HepG2 (cell line): Measurements from ENCODE around the gene PRMT5. TPM values are rescaled to one million over a fixed set of nuclear protein-coding genes. Genes with fewer than 3 reads are reported as not detected.

ENCODE experiments used
- ATAC-seq: fragments of 200-7000 bp; cut with Tn5 transposase; 3 replicates; pipeline ENCODE4 v1.9.1; 2020; ENCODE audit warnings: mild to moderate bottlenecking, moderate library complexity
- BruUV-seq: library from RNA; stranded (reverse); fragments of 400-500 nt; replicated peaks from 2 replicates; lab custom pipeline; 2021; lab: Mats Ljungman, UMichigan
- CTCF ChIA-PET: fragments of 300-600 bp; formaldehyde crosslinking; extraction: SDS; loops from one replicate; lab custom pipeline; 2021; ENCODE audit warnings: low total read pairs, inconsistent platforms, low intra/inter-chr PET ratio; lab: Yijun Ruan, JAX
- POLR2A ChIA-PET: fragments of 350-600 bp; sonication (Branson Sonifier 250); formaldehyde crosslinking; loops from one replicate; lab custom pipeline; 2020; ENCODE audit warnings: antibody characterized with exemption, inconsistent platforms; lab: Yijun Ruan, JAX
- DNase-seq: peaks from one replicate; pipeline ENCODE4 v3.0.0-alpha.2; 2015; ENCODE audit warnings: low spot score
- FAIRE-seq: peaks from 3 replicates; lab custom pipeline; 2011; peaks lifted over from hg19 to GRCh38; lab: Jason Lieb, UNC
- H2AFZ ChIP-seq: one replicate; pipeline ENCODE4 v1.6.1; 2011; ENCODE audit warnings: low read length, inconsistent platforms
- H3K27ac ChIP-seq: fragments of 300-600 bp; 3 replicates; pipeline ENCODE4 v1.8.0; 2011; ENCODE audit warnings: mixed run types, mild to moderate bottlenecking, mixed read lengths, low read length, inconsistent platforms; ENCODE audit not compliant: insufficient read depth; ENCODE audit errors: extremely low read length
- H3K27me3 ChIP-seq, 2 experiments: fragments of 200-600 bp in 1 of 2; 2 replicates in 1 of 2; 3 replicates in 1 of 2; pipeline versions ENCODE4 v1.6.0 to v1.8.0; 2011; ENCODE audit warnings: low read length in 2 of 2, mild to moderate bottlenecking in 2 of 2, moderate library complexity in 2 of 2, inconsistent platforms in 1 of 2; ENCODE audit not compliant: insufficient read depth in 2 of 2, control insufficient read depth in 1 of 2
- H3K36me3 ChIP-seq, 2 experiments: fragments of 200-600 bp in 1 of 2; replicated peaks in 1 of 2; 2 replicates in 1 of 2; 3 replicates in 1 of 2; pipeline versions ENCODE4 v1.5.1 to v1.8.0; 2011; ENCODE audit warnings: low read length in 2 of 2, inconsistent platforms in 1 of 2; ENCODE audit not compliant: insufficient read depth in 2 of 2, control insufficient read depth in 1 of 2
- H3K4me1 ChIP-seq: 2 replicates; pipeline ENCODE4 v1.5.1; 2012; ENCODE audit warnings: low read length, inconsistent platforms; ENCODE audit not compliant: insufficient read depth
- H3K4me2 ChIP-seq: 2 replicates; pipeline ENCODE4 v1.6.0; 2011; ENCODE audit warnings: low read depth, low read length, inconsistent platforms
- H3K4me3 ChIP-seq, 3 experiments: fragments of 200-600 bp in 1 of 3; sonication (generic), shearing (Covaris generic) in 1 of 3; replicated peaks in 1 of 3; 2 replicates each; pipeline ENCODE4 v1.5.1; 2011 to 2016; ENCODE audit warnings: low read length in 3 of 3, inconsistent platforms in 2 of 3, low read depth in 2 of 3, mild to moderate bottlenecking in 2 of 3, control low read depth in 1 of 3, mixed read lengths in 1 of 3; ENCODE audit not compliant: insufficient read depth in 1 of 3
- H3K79me2 ChIP-seq: one replicate; pipeline ENCODE4 v1.6.1; 2011; ENCODE audit warnings: low read length, inconsistent platforms; ENCODE audit not compliant: insufficient read depth
- H3K9ac ChIP-seq: 2 replicates; pipeline ENCODE4 v1.6.0; 2011; ENCODE audit warnings: mild to moderate bottlenecking, low read depth, low read length, inconsistent platforms; ENCODE audit not compliant: insufficient read depth
- H3K9me3 ChIP-seq: 2 replicates; pipeline ENCODE4 v1.5.1; 2012; ENCODE audit warnings: mild to moderate bottlenecking, low read length
- H4K20me1 ChIP-seq: 2 replicates; pipeline ENCODE4 v1.6.0; 2011; ENCODE audit warnings: inconsistent platforms, mild to moderate bottlenecking, low read length, moderate library complexity; ENCODE audit not compliant: insufficient read depth
- CHD4 ChIP-seq: fragments of 200-600 bp; sonication (generic); IDR thresholded peaks from 2 replicates; pipeline ENCODE4 v1.7.0; 2017; ENCODE audit warnings: mild to moderate bottlenecking, low read length, borderline replicate concordance
- DMAP1 ChIP-seq: IDR thresholded peaks from 2 replicates; pipeline ENCODE4 v1.6.1; 2016
- EHMT2 ChIP-seq: fragments of 200-600 bp; sonication (generic); IDR thresholded peaks from 2 replicates; pipeline ENCODE4 v1.7.0; 2017; ENCODE audit warnings: antibody characterized with exemption, low read depth, low read length, borderline replicate concordance
- NKX3-1 ChIP-seq: sonication (generic); formaldehyde crosslinking; IDR thresholded peaks from 2 replicates; pipeline ENCODE4 v1.5.0; 2020; ENCODE audit warnings: missing genetic modification reagents
- PHB2 ChIP-seq: fragments of 450-650 bp; IDR thresholded peaks from 2 replicates; pipeline ENCODE4 v1.6.1; 2018; ENCODE audit not compliant: partially characterized antibody
- PHF21A ChIP-seq: sonication (generic); formaldehyde crosslinking; IDR thresholded peaks from 2 replicates; pipeline ENCODE4 v1.5.0; 2020; ENCODE audit warnings: mild to moderate bottlenecking, missing genetic modification reagents
- ZNF629 ChIP-seq: sonication (generic); formaldehyde crosslinking; conservative IDR thresholded peaks from 2 replicates; pipeline ENCODE4 v1.5.0; 2020; ENCODE audit warnings: missing genetic modification reagents
- ZNF720 ChIP-seq: sonication (generic); formaldehyde crosslinking; IDR thresholded peaks from 2 replicates; pipeline ENCODE4 v1.4.0; 2020; ENCODE audit warnings: missing genetic modification reagents
- ZNF772 ChIP-seq: sonication (generic); formaldehyde crosslinking; IDR thresholded peaks from 2 replicates; pipeline ENCODE4 v1.5.0; 2020; ENCODE audit warnings: mild to moderate bottlenecking, missing genetic modification reagents
- WGBS: methylation state at CpG from one replicate; pipeline ENCODE4 v1.1.6; 2017; ENCODE audit warnings: low lambda C conversion rate; 5-methylcytosine and 5-hydroxymethylcytosine counted together
- in situ Hi-C: cut with HindIII; loops from 2 replicates; pipeline ENCODE4 v1.10.0; 2017; ENCODE audit warnings: low pct_unique_long_range_greater_than_20kb; ENCODE audit not compliant: extremely low pct_ligation_motif_present
- intact Hi-C: fragments of 100-400 bp; cut with micrococcal nuclease; formaldehyde crosslinking; loops from one replicate; pipeline ENCODE4 v1.10.0; 2022; ENCODE audit not compliant: unreplicated experiment
- polyA plus RNA-seq, 8 experiments: library from polyadenylated mRNA; depleted of rRNA in 3 of 8; stranded (reverse) in 7 of 8; unstranded in 1 of 8; fragments of >200 nt; fragmentation: Illumina TruSeq in 4 of 8; extraction: Trizol in 4 of 8; gene quantifications; 2 replicates each; pipeline versions ENCODE4 v1.2.1 to v1.2.3, GENCODE V29; 2011 to 2016; ENCODE audit warnings: low read depth in 4 of 8, missing spikeins in 1 of 8, mixed read lengths in 1 of 8; ENCODE audit not compliant: insufficient read depth in 1 of 8
- total RNA-seq, 5 experiments: library from RNA; depleted of rRNA; stranded (reverse); fragments of >200 nt; fragmentation: Illumina TruSeq; extraction: Trizol; gene quantifications; 2 replicates each; pipeline ENCODE4 v1.2.3, GENCODE V29; 2016; ENCODE audit warnings: low read depth in 1 of 5
- TF ChIP-seq, protein P1 (sequence below): sonication (generic); formaldehyde crosslinking; IDR thresholded peaks from 2 replicates; pipeline ENCODE4 v1.4.0; 2020; ENCODE audit warnings: missing genetic modification reagents
- TF ChIP-seq, protein P2 (sequence below): sonication (generic); formaldehyde crosslinking; IDR thresholded peaks from 2 replicates; pipeline ENCODE4 v1.5.0; 2020; ENCODE audit warnings: missing genetic modification reagents
- TF ChIP-seq, protein P3 (sequence below): sonication (generic); formaldehyde crosslinking; IDR thresholded peaks from 2 replicates; pipeline ENCODE4 v1.8.0; 2022; ENCODE audit warnings: missing genetic modification reagents, mild to moderate bottlenecking, moderate library complexity, borderline replicate concordance

PRMT5 gene
- total and polyA plus RNA-seq, 2 of the 13 experiments (the other 11 are each of a cell fraction or from before 2014, with no cell fraction given) = 210 to 354 TPM

DNA sequence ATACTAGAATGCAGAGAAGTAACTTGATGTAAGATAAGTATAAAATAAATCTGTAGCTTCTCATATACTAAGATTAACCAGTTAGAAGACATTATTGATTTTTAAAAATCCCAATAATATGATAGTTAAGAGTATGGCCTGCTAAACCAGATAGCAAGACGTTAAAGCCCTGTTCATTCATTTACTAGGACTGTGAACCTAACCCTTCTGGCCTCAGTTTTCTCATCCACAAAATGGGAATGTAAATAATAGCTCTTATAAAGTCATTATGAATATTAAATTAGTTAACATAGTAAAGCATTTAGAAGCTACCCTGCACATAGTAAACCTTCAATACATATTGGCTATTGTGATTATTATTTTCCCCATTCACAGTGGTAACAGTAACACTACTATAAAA lies 6.0 kb upstream of the PRMT5 start:
- H3K79me2 ChIP-seq = no peaks in the 10 kb centered on the region
- FAIRE-seq (no peak), ATAC-seq (no peak), DNase-seq (no peak)
- H2AFZ ChIP-seq = no peak overlapping the region
- in situ Hi-C loops (no loop called here), intact Hi-C loops (no loop called here)
- H3K4me2 ChIP-seq = no peak overlapping the region
- CTCF ChIA-PET = no interaction called here
- peaks cover 0 to 1% of the 10 kb centered on the region in 2 experiments; a peak in 1 of 5 replicates for H3K36me3 ChIP-seq
- H3K4me3 ChIP-seq = no peak overlapping the region
- H3K9me3 ChIP-seq = no peaks in the 10 kb centered on the region
- no peak overlapping the region for H3K9ac ChIP-seq
- TF ChIP-seq EHMT2 (no peak), CHD4 (peak; percentile 80; the same call in 1 of the 2 replicates), ZNF720 (CRISPR knock-in tag) (no peak), ZNF629 (CRISPR knock-in tag) (peak; percentile 93)
- no TSS peak for BruUV-seq
- H3K4me1 ChIP-seq = 0 out of 2 replicates have a peak, but pooled peaks cover 5% of the 10 kb centered on the region
- 80% methylated on average over 1 of the region's 1 CpG for WGBS
- POLR2A ChIA-PET = interaction anchor here (1.1 to 1.5 kb wide), 4 partner anchors 41 to 123 kb away, joined by 3 to 4 read pairs (median 3); partner anchors contain the start of gene AJUBA
- no peaks in the 10 kb centered on the region; a peak in 1 of 5 replicates for H3K27me3 ChIP-seq
- no peaks in the 10 kb centered on the region for H4K20me1 ChIP-seq
- H3K27ac ChIP-seq = no peak overlapping the region

DNA sequence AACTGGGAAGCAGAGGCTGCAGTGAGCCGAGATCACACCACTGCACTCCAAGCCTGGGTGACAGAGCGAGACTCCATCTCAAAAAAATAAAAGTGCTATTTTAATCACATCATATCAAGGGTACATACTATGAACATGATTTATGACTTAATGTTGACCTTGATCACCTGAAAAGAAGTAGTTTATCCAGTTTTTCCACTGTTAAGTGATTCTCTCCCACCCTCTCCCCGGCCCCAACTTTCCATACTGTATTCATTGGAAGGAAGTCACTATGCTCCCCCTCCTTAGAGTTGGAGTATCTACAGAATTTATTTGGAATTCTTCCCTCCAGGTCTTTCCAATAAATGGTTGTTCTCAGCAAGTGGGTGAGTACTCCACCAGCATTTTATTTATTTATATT lies 3.0 kb upstream of the PRMT5 start:
- H3K4me2 ChIP-seq = no peak overlapping the region
- in situ Hi-C loops = no loop called here
- H3K9me3 ChIP-seq = no peaks in the 10 kb centered on the region
- BruUV-seq = no TSS peak
- H3K27ac ChIP-seq = no peak overlapping the region
- no peak for DNase-seq
- no peak overlapping the region for H3K4me3 ChIP-seq
- peaks cover 3 to 4% of the 10 kb centered on the region in 2 experiments; a peak in 4 of 5 replicates for H3K36me3 ChIP-seq
- H3K4me1 ChIP-seq = peaks cover 19% of the 10 kb centered on the region
- ChIA-PET CTCF (interaction anchor here (2.5 kb wide), 1 partner anchor 51 kb away, joined by 17 read pairs; the partner anchor contains the start of gene AJUBA), POLR2A (interaction anchor here (0.6 to 6.1 kb wide), 6 partner anchors 23 to 1627 kb away, joined by 3 to 112 read pairs (median 3); partner anchors contain the start of genes AJUBA, HAUS4 and PSME2)
- intact Hi-C loops = no loop called here
- no peak for FAIRE-seq
- no peak for ATAC-seq
- H3K9ac ChIP-seq = no peak overlapping the region
- H2AFZ ChIP-seq = no peak overlapping the region
- H3K79me2 ChIP-seq = peaks cover 18% of the 10 kb centered on the region
- TF ChIP-seq, protein P1, sequence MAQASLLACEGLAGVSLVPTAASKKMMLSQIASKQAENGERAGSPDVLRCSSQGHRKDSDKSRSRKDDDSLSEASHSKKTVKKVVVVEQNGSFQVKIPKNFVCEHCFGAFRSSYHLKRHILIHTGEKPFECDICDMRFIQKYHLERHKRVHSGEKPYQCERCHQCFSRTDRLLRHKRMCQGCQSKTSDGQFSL (CRISPR knock-in tag) = 0 out of 2 replicates have a peak, but pooled peaks have one; percentile 23
- TF ChIP-seq NKX3-1 (CRISPR knock-in tag) (no peak), PHB2 (no peak), DMAP1 (no peak), ZNF772 (no peak), PHF21A (CRISPR knock-in tag) (no peak)
- TF ChIP-seq, protein P2, sequence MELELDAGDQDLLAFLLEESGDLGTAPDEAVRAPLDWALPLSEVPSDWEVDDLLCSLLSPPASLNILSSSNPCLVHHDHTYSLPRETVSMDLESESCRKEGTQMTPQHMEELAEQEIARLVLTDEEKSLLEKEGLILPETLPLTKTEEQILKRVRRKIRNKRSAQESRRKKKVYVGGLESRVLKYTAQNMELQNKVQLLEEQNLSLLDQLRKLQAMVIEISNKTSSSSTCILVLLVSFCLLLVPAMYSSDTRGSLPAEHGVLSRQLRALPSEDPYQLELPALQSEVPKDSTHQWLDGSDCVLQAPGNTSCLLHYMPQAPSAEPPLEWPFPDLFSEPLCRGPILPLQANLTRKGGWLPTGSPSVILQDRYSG (CRISPR knock-in tag) = no peak
- TF ChIP-seq, protein P3, sequence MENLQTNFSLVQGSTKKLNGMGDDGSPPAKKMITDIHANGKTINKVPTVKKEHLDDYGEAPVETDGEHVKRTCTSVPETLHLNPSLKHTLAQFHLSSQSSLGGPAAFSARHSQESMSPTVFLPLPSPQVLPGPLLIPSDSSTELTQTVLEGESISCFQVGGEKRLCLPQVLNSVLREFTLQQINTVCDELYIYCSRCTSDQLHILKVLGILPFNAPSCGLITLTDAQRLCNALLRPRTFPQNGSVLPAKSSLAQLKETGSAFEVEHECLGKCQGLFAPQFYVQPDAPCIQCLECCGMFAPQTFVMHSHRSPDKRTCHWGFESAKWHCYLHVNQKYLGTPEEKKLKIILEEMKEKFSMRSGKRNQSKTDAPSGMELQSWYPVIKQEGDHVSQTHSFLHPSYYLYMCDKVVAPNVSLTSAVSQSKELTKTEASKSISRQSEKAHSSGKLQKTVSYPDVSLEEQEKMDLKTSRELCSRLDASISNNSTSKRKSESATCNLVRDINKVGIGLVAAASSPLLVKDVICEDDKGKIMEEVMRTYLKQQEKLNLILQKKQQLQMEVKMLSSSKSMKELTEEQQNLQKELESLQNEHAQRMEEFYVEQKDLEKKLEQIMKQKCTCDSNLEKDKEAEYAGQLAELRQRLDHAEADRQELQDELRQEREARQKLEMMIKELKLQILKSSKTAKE (CRISPR knock-in tag) = no peak
- no peaks in the 10 kb centered on the region; a peak in 1 of 5 replicates for H3K27me3 ChIP-seq
- H4K20me1 ChIP-seq = no peaks in the 10 kb centered on the region
- WGBS = 98% methylated on average over 3 of the region's 3 CpGs
